ENCODE results near the gene DLX3.

DLX3 gene

GRCh38 chr17:50022463-50023130 lies 27.6 kb upstream of the DLX3 start:
- no peak for DNase-seq

GRCh38 chr17:50021681-50022370 lies 26.8 kb upstream of the DLX3 start:
- DNase-seq = no peak

- DNase-seq = no peak
These were observed 26.0 kb upstream of the DLX3 start for GRCh38 chr17:50020841-50021599.

GRCh38 chr17:50018909-50019308 lies 23.9 kb upstream of the DLX3 start:
- no peak for DNase-seq

GRCh38 chr17:50015146-50015545 lies 20.1 kb upstream of the DLX3 start:
- DNase-seq = no peak

- DNase-seq = no peak
These were observed 19.6 kb upstream of the DLX3 start for GRCh38 chr17:50014471-50015088.

- no peak for DNase-seq
These were observed 18.1 kb upstream of the DLX3 start for GRCh38 chr17:50013079-50013478.

- DNase-seq = no peak
These were observed 14.3 kb upstream of the DLX3 start for GRCh38 chr17:50009282-50009681.

GRCh38 chr17:50003911-50004310 lies 8.9 kb upstream of the DLX3 start:
- DNase-seq = no peak

- no peak for DNase-seq
These were observed 4.0 kb upstream of the DLX3 start for GRCh38 chr17:49998836-49999511.

- DNase-seq = peak; percentile 80
These were observed 3.0 kb upstream of the DLX3 start for GRCh38 chr17:49997773-49998703.

- no peak for DNase-seq
These were observed 2.3 kb upstream of the DLX3 start for GRCh38 chr17:49997301-49997650.

- peak; percentile 91 for DNase-seq
These were observed 1.7 kb upstream of the DLX3 start for GRCh38 chr17:49996495-49997300.

GRCh38 chr17:49996121-49996494 lies 1.1 kb upstream of the DLX3 start:
- DNase-seq = no peak

- DNase-seq = no peak
These were observed 654 bp downstream of the DLX3 start for GRCh38 chr17:49994085-49995054.

GRCh38 chr17:49993423-49994060 lies 1.5 kb downstream of the DLX3 start:
- DNase-seq = peak; percentile 74

GRCh38 chr17:49992933-49993422 lies 2.0 kb downstream of the DLX3 start:
- no peak for DNase-seq

GRCh38 chr17:49992191-49992932 lies 2.7 kb downstream of the DLX3 start:
- no peak for DNase-seq

All from retina (tissue), 1 donor.